ENCODE measurements around the gene CIBAR2.

Gene CIBAR2

DNA sequence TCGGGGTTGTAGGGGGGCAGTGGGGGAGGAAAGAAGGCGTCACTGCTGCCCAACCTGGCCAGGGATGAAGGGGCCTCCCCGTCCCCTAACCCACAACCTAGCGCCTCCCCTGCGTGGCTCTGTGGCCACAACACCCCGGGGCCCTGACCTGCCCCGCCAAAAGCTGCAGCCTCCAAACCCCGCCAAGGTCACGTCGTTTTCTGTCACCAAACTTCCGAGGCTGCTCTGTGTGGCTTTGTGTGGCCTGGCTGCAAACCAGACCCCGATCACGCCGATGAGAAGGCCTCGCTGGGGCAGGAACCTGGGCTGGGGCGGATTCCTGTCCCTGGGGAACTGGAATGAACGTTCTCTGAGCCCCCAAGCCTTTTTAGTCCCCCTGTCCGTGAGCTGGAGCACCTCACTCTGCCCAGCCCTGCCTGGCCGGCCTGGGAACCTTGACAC is 30.5 kb upstream of the CIBAR2 start:
- Histone ChIP-seq H3K9me3 (ENCODE audit: low read length) (no peaks in the 10 kb centered on the region), H3K4me1 (ENCODE audit: insufficient read depth, low read length) (peaks cover 18% of the 10 kb centered on the region), H3K27ac (ENCODE audit: low read depth, low read length) (no peak overlapping the region), H3K4me3 (ENCODE audit: low read depth in 1 of 2, low read length in 2 of 2) (no peak overlapping the region), H3K36me3 (ENCODE audit: insufficient read depth, low read length) (no peaks in the 10 kb centered on the region), H3K9ac (ENCODE audit: low read length) (no peak overlapping the region), H3K27me3 (ENCODE audit: control insufficient read depth in 1 of 2, insufficient read depth in 2 of 2, low read length in 2 of 2) (no peaks in the 10 kb centered on the region)

DNA sequence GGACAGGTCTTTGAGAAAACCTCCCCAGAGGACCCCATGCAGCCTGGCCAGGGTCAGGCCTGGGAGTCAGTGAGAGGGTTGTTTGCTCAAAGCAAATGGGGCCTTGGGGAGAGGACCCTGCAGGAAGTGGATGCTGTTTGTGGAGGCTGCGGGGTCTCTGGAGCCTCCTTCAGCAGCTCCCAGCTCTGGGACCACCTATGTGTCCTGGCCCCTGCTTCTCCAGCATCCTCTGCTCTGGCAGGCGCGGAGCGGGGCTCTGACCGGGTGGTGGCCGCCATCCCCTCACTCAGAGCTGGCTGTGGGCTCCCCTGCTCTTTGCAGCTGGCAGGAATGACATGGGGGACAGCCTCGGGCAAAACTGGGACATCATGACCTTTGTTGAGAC is 29.8 kb upstream of the CIBAR2 start:
- Histone ChIP-seq H3K36me3 (ENCODE audit: insufficient read depth, low read length) (no peaks in the 10 kb centered on the region), H3K27me3 (ENCODE audit: control insufficient read depth in 1 of 2, insufficient read depth in 2 of 2, low read length in 2 of 2) (no peaks in the 10 kb centered on the region), H3K4me3 (ENCODE audit: low read depth in 1 of 2, low read length in 2 of 2) (no peak overlapping the region), H3K9me3 (ENCODE audit: low read length) (no peaks in the 10 kb centered on the region), H3K4me1 (ENCODE audit: insufficient read depth, low read length) (peaks cover 20% of the 10 kb centered on the region), H3K27ac (ENCODE audit: low read depth, low read length) (no peak overlapping the region), H3K9ac (ENCODE audit: low read length) (no peak overlapping the region)

DNA sequence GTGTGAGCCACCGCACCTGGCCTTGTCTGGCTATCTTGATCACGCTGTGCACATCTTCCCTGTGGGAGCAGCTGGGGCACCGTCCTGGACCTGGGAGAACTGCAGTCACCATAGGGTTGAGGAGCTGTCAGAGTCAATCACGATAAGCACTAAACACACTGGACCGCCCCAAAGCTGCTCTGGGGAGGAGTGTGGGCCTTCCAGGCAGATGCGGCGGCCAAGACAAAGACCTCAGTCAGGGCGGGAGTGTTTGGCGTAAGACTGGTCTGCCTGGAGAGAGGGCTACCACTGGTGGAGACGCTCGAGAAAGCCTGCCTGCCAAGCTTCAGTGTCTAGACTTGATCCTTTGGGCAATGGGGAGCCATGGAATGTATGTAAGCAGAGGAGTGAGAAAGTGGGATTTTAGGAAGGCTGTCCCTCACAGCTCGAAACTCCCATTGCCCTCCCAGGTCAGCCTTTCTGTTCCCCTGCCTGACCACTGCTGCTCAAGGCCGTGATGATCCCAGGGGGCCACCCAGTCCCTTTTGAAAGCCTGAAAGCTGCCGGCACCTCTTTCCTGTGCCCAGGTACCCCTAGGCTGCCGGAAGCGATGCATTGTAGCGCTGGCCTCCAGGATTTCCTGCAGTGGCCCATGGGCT is 29.3 kb upstream of the CIBAR2 start:
- no peak overlapping the region for H3K9ac ChIP-seq (ENCODE audit: low read length)

DNA sequence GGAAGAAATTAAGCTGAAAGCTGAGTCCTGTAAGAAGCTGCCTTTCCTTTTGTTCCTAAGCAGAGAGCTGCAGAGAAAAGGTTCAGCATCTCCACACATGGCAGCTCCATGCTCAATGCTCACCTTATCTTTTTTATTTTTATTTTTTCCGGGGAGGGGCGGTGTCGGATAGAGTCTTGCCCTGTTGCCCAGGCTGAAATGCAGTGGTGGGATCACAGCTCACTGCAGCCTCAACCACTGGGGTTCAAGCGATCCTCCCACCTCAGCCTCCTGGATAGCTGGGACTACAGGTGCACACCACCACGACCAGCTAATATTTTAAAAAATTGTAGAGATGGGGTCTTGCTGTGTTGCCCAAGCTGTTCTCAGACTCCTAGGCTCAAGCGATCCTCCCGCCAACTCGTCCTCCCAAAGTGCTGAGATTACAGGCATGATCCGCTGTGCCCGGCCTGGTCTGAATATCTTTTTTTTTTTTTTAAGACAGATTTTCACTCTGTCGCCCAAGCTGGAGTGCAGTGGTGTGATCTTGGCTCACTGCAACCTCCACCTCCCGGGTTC is 28.3 kb upstream of the CIBAR2 start:
- Histone ChIP-seq H3K36me3 (ENCODE audit: insufficient read depth, low read length) (no peaks in the 10 kb centered on the region), H3K4me3 (ENCODE audit: low read depth in 1 of 2, low read length in 2 of 2) (no peak overlapping the region), H3K9me3 (ENCODE audit: low read length) (no peaks in the 10 kb centered on the region), H3K27me3 (ENCODE audit: control insufficient read depth in 1 of 2, insufficient read depth in 2 of 2, low read length in 2 of 2) (no peaks in the 10 kb centered on the region), H3K27ac (ENCODE audit: low read depth, low read length) (no peak overlapping the region), H3K4me1 (ENCODE audit: insufficient read depth, low read length) (peaks cover 29% of the 10 kb centered on the region), H3K9ac (ENCODE audit: low read length) (no peak overlapping the region)

More for the DNA sequence above, 29.3 kb upstream of the CIBAR2 start:
- H3K9me3 ChIP-seq (ENCODE audit: low read length), result no peaks in the 10 kb centered on the region
- H3K27me3 ChIP-seq (ENCODE audit: control insufficient read depth in 1 of 2, insufficient read depth in 2 of 2, low read length in 2 of 2), result no peaks in the 10 kb centered on the region
- H3K36me3 ChIP-seq (ENCODE audit: insufficient read depth, low read length), result no peaks in the 10 kb centered on the region
- H3K27ac ChIP-seq (ENCODE audit: low read depth, low read length), result no peak overlapping the region
- H3K4me1 ChIP-seq (ENCODE audit: insufficient read depth, low read length), result peaks cover 22% of the 10 kb centered on the region
- no peak overlapping the region for H3K4me3 ChIP-seq (ENCODE audit: low read depth in 1 of 2, low read length in 2 of 2)

DNA sequence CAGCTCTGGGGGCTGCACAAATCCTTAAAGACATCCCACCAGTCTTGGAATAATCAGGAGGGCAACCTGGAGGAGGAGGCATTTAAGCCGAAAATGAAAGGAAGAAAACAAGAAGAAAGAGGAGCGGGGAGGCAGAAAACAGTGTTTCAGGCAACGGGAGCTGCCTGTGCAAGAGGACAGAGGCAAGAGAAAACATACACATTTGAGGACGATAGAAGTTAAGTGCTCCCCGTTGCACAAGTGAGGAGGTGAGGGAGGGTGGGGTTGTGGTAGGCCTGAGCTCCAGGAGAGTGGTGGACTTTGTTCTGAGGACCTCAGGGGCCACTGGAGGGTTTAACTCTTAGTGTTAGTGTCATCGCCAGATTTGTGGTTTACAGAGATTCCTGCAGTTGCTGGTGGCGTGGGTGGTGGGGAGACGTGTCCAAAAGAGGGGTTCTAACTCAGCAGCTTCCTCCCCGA is 27.6 kb upstream of the CIBAR2 start:
- Histone ChIP-seq H3K4me3 (ENCODE audit: low read depth in 1 of 2, low read length in 2 of 2) (no peak overlapping the region), H3K9ac (ENCODE audit: low read length) (no peak overlapping the region), H3K9me3 (ENCODE audit: low read length) (no peaks in the 10 kb centered on the region), H3K4me1 (ENCODE audit: insufficient read depth, low read length) (peaks cover 35% of the 10 kb centered on the region), H3K36me3 (ENCODE audit: insufficient read depth, low read length) (no peaks in the 10 kb centered on the region), H3K27ac (ENCODE audit: low read depth, low read length) (no peak overlapping the region), H3K27me3 (ENCODE audit: control insufficient read depth in 1 of 2, insufficient read depth in 2 of 2, low read length in 2 of 2) (no peaks in the 10 kb centered on the region)

DNA sequence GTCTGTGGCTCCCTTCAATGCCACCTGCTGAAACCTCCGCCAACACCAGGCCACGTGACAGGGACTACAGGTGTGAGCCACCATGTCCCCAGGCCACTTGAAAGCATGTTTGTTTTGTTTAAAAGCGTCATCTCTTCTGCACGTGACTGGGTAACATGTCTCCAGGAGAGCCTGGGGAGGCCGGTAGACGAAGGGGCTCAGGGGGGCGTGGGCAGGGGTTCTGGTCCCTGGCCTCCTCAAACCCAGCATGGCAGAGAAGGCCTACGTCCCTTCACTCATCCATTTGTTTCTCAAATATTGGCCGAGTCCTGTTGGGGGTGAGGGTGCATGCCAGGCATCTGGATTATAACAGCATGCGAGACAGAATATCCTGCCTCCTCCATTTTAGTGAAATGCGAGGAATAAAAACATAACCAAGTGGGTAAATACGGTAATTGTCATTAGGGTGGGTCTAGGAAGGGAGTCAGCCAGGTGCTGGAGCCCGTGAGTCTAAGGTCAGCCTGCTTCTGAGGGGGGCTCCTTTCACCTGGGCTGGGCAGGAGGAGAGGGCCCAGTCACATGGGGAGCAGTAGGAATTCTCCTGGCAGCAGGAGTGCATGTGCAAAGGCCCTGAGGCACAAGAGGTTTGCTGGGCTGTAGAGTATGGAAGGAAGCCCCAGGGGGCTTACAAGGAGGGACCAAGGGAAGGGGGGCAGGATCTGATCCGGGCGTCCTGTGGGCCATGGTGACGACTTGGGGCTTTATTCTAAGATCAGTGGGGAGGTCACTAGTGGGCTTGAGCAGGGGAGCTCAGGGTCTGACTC is 26.8 kb upstream of the CIBAR2 start:
- peaks cover 36% of the 10 kb centered on the region for H3K4me1 ChIP-seq (ENCODE audit: insufficient read depth, low read length)
- peak overlapping the region; percentile 42 for H3K27ac ChIP-seq (ENCODE audit: low read depth, low read length)
- H3K9me3 ChIP-seq (ENCODE audit: low read length), result no peaks in the 10 kb centered on the region
- H3K27me3 ChIP-seq (ENCODE audit: control insufficient read depth in 1 of 2, insufficient read depth in 2 of 2, low read length in 2 of 2), result no peaks in the 10 kb centered on the region
- H3K4me3 ChIP-seq (ENCODE audit: low read depth in 1 of 2, low read length in 2 of 2), result no peak overlapping the region
- H3K9ac ChIP-seq (ENCODE audit: low read length), result no peak overlapping the region
- no peaks in the 10 kb centered on the region for H3K36me3 ChIP-seq (ENCODE audit: insufficient read depth, low read length)

DNA sequence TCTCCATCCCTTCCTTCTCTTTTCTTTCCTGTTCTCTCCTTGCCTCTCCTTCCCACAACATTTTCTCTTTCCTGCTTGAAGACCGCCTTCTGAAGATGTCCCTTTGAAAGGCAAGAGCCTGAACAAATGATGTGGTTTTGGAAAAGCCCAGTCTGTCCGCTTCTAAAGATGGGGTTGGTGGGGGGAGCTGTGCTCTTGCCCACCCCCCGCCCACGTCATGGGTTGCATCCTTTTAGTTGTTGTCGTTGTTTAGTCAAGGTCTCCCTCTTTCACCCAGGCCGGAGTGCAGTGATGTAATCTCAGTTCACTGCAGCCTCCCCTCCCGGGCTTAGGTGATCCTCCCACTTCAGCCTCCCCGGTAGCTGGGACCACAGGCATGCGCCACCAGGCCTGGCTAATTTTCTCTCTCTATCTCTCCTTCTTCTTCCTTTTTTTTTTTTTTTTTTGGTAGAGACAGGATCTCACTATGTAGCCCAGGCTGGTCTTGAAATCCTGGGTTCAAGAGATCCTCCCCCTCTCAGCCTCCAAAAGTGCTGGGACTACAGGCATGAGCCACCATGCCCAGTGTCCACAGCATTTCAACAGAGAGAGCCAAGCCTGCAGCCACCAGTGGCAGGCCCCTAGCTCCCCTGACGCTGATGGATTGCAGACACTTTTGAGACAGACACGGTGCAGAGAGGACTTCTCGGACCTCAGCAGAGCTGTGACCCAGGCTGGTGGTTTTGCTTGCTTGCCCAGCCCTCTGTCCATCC is 26.0 kb upstream of the CIBAR2 start:
- H3K27ac ChIP-seq (ENCODE audit: low read depth, low read length), result peak overlapping the region; percentile 85
- H3K9ac ChIP-seq (ENCODE audit: low read length), result no peak overlapping the region
- H3K4me3 ChIP-seq (ENCODE audit: low read depth in 1 of 2, low read length in 2 of 2), result peak overlapping the region in 1 of 2 donors; percentile 38
- H3K4me1 ChIP-seq (ENCODE audit: insufficient read depth, low read length), result peaks cover 36% of the 10 kb centered on the region
- H3K27me3 ChIP-seq (ENCODE audit: control insufficient read depth in 1 of 2, insufficient read depth in 2 of 2, low read length in 2 of 2), result no peaks in the 10 kb centered on the region
- H3K36me3 ChIP-seq (ENCODE audit: insufficient read depth, low read length), result no peaks in the 10 kb centered on the region
- H3K9me3 ChIP-seq (ENCODE audit: low read length), result no peaks in the 10 kb centered on the region

DNA sequence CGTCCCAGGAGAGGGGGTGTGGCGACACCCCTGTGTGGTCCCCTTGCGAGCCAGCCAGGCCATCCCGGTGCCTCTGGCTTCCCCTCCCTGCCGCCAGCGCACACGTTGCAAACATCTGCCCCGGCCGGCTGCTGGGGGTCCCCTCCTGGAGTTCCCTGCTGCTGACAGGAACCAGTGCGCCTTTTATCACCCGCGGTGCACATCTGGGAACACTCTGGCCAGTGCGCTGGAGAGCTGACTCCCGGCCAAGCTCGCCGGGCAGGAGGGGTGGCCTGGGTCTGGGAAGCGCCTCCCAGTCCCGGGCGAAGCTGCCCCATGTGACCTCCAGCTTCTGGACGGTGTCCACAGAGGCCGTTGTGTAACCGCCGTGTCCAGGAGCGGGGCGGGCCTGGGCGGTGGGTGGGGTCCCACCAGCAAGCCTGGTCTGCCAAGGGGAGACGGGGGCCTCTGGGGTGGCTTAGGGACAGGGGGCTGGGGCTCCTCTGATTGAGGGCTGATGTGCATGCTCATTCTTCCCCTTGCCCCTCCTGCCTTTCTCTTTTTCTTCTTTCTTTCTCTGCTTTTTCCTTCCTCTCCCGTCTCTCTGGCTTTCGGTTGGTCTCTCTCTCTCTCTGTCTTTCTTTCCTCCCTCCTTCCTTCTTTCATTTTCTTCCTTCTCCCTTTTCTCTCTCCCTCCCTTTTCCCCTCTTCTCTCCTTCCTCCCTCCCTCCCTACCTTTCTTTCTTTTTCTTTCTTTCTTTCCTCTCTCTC is 25.2 kb upstream of the CIBAR2 start:
- Histone ChIP-seq H3K4me3 (ENCODE audit: low read depth in 1 of 2, low read length in 2 of 2) (peak overlapping the region; percentile 1 to 38), H3K4me1 (ENCODE audit: insufficient read depth, low read length) (peaks cover 36% of the 10 kb centered on the region), H3K27ac (ENCODE audit: low read depth, low read length) (peak overlapping the region; percentile 85), H3K9me3 (ENCODE audit: low read length) (no peaks in the 10 kb centered on the region), H3K9ac (ENCODE audit: low read length) (no peak overlapping the region), H3K27me3 (ENCODE audit: control insufficient read depth in 1 of 2, insufficient read depth in 2 of 2, low read length in 2 of 2) (no peaks in the 10 kb centered on the region), H3K36me3 (ENCODE audit: insufficient read depth, low read length) (no peaks in the 10 kb centered on the region)

DNA sequence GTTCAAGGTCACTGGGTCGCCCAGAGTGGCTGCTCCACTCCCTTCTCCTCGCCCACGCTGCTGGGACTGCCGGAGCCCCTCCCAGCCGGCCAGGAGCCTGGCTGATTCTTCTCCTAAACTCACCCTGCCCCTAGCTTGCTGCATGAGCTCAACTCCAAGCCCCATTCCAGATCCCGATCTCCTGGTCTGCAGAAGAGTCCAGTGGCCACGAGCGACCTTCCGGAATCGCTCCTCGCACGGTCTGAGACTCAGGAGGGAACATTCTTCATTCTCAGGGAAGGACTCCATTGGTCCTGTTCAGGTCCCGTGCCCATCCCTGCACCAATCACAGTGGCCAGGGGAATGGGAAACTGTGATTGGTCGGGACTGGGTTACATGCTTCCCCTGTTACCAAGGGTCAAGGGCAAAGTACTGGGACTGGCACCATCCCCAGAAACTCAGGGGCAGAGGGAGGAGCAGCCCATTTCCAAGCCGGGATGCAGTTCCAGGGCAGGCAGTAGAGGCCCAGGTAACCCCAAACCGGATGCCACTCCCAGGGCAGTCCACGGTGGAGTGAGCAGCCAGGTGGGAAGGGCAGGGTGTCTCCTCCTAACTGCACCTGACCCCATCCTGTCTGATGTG is 24.5 kb upstream of the CIBAR2 start:
- H3K27ac ChIP-seq (ENCODE audit: low read depth, low read length), result peak overlapping the region; percentile 85
- H3K27me3 ChIP-seq (ENCODE audit: control insufficient read depth in 1 of 2, insufficient read depth in 2 of 2, low read length in 2 of 2), result no peaks in the 10 kb centered on the region
- H3K9ac ChIP-seq (ENCODE audit: low read length), result no peak overlapping the region
- H3K4me3 ChIP-seq (ENCODE audit: low read depth in 1 of 2, low read length in 2 of 2), result peak overlapping the region; percentile 1 to 9
- no peaks in the 10 kb centered on the region for H3K36me3 ChIP-seq (ENCODE audit: insufficient read depth, low read length)
- no peaks in the 10 kb centered on the region for H3K9me3 ChIP-seq (ENCODE audit: low read length)
- peaks cover 36% of the 10 kb centered on the region for H3K4me1 ChIP-seq (ENCODE audit: insufficient read depth, low read length)

DNA sequence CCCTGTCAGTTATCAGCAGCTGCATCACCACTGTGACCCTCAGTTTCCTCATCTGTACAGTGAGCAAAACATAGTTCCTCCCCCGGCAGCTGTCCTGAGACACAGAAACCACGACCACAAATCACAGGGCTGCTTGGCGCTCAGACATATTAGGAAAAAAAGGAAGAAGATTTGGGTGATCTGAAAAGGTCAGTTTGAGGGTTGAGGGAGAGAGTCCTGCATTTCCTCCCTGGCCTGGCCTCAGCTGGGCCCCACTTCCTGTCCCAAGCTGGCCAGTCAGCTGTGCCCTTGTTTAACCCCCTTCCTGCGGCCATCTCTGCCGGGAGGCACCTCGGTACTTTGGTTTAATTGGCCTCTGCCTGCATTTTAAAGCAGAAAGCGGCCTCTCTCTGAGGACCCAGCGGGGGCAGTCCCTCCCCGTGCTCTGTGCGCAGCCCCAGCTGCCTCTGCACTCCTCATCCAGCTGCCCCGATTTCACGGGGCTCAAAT is 24.0 kb upstream of the CIBAR2 start:
- Histone ChIP-seq H3K27ac (ENCODE audit: low read depth, low read length) (no peak overlapping the region), H3K9me3 (ENCODE audit: low read length) (no peaks in the 10 kb centered on the region), H3K27me3 (ENCODE audit: control insufficient read depth in 1 of 2, insufficient read depth in 2 of 2, low read length in 2 of 2) (no peaks in the 10 kb centered on the region), H3K9ac (ENCODE audit: low read length) (no peak overlapping the region), H3K36me3 (ENCODE audit: insufficient read depth, low read length) (no peaks in the 10 kb centered on the region), H3K4me3 (ENCODE audit: low read depth in 1 of 2, low read length in 2 of 2) (no peak overlapping the region), H3K4me1 (ENCODE audit: insufficient read depth, low read length) (peaks cover 36% of the 10 kb centered on the region)

All from muscle layer of colon (tissue), 2 donors.